HL-60/S4 treated with phorbol 12-myristate 13-acetate at 8.2 ng/mL for 4 days and 3 days (cell line): Measurements from ENCODE around the gene OPCML.

Experiments
- in situ Hi-C: fragments of 300-500 bp; cut with MboI; formaldehyde crosslinking; loops from 2 replicates; pipeline ENCODE4 v1.15.0; 2022; ENCODE audit warnings: low sequenced_read_pairs

The OPCML gene

DNA sequence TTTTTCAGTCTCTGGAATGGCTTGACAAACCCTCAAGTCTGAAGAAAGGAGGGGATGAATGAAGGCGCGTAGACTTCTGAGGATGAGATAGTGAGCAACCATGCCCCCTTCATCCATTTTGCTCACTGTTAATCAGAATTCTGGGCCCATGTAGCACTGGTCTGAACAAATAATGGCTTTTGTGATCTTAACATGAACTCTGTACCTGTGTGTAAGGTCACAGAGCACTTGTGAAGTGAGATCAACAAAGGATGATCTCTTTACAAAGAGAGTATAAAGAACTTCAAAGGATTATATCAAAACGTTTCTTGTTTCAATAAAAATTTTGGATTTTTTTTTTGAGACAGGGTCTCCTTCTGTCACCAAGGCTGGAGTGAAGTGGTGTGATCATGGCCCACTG lies 976.7 kb downstream of the OPCML start:
- in situ Hi-C loops, result no loop called here

DNA sequence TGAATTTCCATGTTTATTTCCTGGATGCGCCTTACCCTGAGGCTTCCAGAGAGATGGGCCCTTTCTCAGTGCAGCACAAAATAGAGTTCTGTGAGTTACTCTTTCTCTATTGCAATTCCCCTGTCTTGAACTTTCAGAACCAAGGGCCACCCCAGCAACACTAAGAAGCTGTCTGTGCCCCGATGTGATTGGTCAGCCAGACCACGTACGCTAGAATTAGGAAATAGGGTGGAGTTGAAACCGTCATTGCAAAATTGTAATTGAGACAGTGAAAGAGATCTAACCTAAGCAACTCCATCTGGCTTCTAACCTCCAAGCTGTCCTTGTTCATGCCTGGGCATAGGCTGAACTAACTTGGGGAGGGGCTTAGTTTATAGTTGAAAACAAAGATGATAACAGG lies 981.3 kb downstream of the OPCML start:
- in situ Hi-C loops, result no loop called here

DNA sequence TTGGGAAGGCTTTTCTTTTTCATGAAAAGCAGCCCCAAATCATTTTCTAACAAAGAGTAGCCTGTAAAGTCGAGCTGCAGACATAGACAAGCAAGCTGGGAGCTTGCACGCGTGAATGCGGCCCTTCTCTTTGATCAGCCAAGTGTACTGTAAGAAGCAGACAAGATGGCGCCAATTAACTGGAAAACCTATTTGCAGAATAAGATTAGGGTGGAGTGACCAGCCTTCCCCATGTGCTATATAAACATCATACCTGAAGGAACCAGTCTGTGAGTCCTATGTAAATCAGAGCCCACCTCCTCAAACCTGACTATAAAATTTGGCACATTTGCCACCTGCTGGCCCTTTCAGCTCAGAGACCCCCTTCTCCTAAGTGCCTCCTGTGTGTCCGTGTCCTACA lies 982.7 kb downstream of the OPCML start:
- in situ Hi-C loops, result no loop called here

DNA sequence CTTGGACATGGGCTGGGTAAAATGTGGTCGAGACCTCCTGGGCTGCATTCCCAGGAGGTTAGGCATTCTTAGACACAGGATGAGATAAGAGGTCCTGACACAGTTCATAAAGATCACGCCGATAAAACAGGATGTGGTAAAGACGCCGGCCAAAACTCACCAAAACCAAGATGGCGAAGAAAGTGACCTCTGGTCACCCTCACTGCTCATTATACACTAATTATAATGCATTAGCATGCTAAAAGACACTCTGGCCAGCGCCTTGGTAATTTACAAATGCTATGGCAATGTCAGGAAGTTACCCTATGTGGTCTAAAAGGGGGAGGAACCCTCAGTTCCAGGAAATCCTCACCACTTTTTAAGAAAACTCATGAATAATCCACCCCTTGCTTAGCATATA lies 983.3 kb downstream of the OPCML start:
- in situ Hi-C loops, result no loop called here

DNA sequence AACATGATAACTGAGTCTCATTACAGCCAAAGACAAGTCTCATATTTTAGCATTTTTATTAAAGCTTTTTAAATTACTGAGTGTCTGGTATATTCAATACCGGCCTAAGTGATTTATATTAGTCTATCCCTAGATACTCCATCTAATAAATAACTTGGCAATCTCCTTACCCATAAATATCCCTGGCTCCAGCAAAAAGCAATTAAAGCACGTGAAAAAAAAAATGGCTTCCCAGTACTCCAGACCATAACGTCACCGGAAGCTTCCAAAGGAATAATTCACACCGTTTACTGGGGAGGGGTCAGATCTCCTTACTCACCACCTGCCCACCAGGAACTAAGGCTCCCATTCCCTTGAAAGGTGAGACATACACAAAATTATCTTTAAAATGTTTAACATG lies 988.3 kb downstream of the OPCML start:
- in situ Hi-C loops, result no loop called here

DNA sequence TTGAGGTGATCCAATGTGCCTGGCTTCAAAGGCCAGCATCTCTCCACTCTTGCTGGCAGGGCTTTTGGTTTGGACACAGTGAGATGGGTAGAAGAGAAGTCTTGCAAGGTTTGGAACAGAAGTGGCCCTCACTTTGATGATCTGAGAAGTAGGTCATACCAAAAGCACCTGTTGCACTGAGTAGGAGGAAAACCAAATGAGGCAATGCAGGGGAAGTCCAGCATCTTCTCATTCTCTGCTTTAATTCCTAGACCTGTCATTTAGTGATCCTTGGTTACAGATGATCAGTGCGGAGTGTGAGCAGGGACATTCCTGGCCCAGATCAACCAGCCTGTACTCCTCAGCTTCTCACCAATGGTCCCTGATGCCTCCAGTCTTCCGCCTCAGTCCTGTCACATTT lies 990.5 kb downstream of the OPCML start:
- in situ Hi-C loops, result no loop called here

DNA sequence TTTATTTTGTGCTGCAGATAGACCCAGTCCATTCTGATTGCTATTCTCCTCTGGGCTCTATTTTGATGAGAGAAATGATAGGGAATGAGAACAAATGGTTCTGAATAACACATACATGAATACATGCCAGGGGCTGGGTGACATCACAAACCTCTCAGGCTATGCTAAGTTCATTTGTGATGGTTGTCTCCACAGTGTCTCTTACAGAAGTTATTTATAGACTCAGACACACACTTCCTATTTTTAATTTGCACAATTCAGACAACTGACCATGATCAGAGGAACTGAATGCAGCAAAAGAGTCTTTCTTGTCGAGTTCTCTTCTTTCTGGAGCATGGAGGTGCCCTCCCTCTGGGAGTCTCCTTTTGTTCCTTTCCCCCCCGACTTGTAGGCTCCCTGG lies 991.7 kb downstream of the OPCML start:
- in situ Hi-C loops, result no loop called here

DNA sequence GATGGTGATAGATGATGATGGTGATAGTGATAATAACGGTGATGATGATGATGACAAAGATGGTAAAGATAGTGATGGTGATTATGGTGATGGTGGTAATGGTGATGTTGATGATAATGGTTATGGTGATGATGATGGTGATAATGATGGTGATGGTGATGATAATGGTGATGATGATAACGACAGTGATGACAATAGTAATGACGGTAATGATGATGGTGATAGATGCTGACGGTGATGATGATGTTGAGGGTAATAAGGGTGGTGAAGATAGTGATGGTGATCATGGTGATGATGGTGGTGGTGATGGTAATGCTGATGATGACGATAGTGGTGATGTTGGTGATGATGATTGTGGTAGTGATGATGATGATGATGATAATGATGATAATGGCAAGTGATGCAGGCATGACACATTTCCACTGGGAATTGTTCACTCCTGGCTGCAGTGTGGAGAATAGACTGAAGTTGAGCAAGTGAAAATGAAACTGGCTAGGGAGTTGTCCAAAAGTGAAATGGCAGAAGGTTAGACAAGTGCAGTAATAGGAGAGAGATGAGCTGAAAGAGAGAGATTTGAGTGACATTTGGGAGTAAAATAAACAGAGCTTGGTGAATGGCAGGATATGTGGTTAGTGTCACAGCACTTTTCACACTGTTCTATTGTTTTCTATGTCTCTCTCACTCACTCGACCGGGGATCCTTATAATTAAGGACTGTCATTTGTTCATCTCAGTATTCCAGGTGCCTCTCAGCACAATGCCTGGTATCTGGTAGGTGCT lies 992.5 kb downstream of the OPCML start:
- in situ Hi-C loops, result no loop called here

DNA sequence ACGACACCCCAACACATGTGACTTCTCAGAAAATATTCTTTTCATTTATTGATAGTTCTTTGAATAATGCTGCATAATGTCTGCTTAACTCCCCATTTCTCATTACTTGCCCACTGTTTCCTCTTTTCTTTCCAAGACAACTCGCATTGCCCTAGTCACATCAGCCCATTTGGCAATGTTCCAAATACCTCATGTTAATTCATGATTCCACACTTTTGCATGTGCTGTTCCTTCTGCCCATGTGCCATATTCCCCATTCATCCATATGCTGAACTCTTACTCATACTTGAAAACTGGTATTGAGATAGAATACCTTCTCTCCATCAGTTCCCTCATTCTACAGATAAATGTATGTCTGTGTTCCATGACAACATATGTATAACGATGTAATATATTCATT lies 993.7 kb downstream of the OPCML start:
- in situ Hi-C loops, result no loop called here

DNA sequence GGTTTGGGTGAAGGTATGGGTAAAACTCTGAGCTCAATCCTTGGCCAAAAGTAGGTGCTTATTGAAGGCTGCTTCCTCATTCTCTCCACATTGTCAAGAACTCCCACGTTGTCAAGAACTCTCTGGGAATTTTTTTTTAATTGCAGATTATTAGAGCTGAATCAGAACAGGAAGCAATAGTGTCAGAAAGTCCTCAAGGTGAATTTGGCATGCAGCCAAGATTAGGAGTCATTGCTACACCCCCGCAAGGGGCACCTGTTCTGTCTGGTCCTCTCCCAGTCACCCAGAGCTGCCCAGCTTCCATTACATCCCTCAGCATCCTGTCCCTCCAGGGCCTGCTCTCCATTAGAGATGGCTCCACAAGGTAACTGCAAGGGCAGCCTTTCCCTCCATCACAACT lies 996.5 kb downstream of the OPCML start:
- in situ Hi-C loops, result no loop called here

DNA sequence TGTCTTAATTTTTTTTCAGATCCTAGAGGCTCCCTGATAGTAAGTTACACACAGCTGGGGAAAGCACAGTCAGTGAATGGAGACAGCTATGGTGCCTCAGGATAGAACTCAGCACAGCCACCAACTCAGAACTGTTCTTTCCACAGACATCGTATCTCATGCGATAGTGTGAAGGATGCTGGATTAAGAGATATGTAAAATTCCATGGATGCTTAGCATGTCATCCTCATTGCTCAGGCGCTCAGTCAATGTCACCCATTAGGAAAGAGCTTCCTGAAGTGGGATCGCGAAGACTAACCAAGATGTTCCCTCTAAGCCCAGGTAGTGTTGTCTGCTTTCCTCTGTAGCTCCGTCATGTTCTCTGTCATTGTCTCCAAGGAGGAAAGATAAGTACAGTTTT lies 1000.4 kb downstream of the OPCML start:
- in situ Hi-C loops, result no loop called here

DNA sequence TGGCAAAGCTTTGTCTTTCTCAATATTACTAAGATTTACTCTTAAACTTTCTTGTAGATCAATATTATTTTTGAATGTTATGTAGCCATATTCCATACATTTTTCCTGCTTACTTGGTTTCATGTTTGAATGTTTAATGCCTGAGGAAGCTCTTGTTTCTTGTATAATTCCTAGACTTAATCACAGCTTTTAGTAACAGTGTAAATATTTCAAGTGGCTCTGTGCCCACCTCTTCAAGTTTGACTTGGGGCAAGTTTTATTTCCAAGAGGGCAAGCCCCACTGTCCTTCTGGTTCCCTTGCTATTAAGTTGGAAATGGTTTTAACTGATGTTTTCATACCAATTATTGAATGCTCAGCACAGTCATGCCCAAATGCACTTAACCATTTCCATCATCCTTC lies 1004.1 kb downstream of the OPCML start:
- in situ Hi-C loops, result no loop called here

DNA sequence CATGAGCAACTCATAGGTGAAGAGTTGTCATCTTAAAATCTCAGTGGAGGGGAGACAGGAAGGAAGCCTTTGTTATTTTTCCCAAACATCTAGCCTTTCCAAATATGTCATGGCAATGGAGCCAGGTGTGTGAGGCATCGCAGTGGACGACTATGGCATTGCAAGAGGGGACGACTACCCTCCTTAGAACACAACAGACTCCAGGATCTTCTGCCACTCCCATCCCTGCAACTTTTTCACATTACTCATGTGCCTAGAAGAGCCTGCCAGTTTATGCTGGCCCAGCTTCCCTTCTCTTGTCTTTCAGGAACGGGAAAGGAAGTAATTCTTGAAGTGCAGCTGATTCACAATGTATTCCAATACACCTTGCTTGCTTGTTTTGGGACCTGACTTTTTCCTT lies 1008.4 kb downstream of the OPCML start:
- in situ Hi-C loops, result no loop called here

DNA sequence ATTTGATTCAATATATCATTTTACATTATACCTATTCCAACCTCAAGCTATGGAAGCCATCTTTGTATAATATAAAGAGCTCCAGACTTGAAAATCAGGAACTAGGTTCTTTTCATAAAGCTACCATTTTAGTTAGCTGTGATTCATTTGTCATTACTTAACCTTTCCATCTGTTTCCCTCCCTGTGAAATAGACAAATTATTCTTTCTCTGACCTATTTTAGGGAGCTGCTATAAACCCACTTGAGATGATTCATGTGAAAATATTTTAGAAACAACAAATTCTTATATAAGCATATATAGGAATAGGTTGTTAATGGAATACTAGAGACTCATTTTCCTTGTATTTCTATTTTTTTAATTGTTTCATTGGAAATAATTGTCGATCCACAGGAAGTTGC lies 1012.1 kb downstream of the OPCML start:
- in situ Hi-C loops, result no loop called here

DNA sequence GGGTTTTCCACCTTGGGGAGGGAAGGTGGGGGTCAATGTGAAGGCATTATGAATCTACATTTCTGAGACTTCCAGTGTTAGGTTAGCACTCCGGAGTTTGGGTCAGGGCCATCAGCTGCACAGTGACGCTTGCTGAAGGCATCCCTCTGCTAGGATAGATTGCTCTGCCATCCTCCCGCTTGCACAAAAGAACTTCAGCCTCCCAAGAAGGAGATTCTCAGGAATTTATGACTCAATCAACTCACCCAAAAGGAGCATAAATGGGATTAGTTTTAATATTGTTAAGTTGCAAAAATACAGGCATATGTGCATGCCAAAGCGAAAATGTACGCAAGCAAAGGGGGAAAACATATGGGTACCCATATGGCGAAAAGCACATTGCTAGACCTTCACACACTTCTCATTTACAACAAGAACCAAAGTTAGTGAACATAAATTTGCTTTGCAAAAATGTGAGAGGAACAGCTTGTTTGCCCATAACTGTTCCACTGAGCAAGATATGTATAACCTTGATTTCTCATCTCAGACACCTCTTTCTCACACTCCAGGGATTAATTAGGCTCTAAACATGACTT lies 1013.0 kb downstream of the OPCML start:
- in situ Hi-C loops, result no loop called here

DNA sequence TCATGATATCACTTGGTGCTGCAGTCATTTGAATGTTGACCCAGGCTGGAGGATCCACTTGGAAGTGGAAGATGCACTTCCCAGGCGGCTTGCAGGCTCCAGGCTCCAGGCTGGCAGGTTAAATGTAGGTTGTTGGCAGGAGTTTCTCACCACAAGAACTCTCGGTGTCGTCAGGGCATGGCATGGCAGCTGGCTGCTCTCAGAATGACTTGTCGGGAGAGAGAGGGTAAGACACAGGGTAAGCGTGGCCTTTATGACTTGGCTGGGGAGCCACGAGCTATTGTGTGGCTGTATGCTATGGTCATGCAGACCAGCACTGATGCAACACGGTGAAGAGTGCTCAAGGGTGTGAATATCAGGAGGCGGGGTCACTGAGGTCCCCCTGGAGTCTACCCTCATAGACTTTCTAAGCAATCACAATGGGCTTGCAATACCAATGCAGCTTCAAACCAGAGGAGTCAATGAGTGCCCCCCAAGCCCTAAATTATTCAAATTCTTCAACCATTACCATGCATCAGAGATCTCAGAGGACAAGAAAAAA lies 1027.7 kb downstream of the OPCML start:
- in situ Hi-C loops, result no loop called here

DNA sequence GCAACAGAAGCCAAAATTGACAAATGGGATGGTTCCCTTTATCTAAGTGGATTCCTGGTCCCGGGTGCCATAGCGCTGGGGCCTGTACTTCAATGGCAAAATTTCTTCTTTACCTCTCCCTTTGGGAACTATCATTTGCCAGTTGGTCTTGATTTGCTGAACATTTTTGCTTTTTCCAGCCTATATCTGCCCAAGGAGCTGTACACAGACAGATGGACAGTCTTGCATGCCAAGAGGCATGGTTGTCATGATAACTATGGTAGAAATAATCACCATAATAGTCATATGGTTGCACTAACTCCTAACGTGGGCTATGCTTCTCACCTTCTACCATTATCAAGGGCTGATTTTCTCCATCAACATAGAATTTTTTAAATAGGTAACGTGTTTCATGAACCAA lies 1030.9 kb downstream of the OPCML start:
- in situ Hi-C loops, result no loop called here

DNA sequence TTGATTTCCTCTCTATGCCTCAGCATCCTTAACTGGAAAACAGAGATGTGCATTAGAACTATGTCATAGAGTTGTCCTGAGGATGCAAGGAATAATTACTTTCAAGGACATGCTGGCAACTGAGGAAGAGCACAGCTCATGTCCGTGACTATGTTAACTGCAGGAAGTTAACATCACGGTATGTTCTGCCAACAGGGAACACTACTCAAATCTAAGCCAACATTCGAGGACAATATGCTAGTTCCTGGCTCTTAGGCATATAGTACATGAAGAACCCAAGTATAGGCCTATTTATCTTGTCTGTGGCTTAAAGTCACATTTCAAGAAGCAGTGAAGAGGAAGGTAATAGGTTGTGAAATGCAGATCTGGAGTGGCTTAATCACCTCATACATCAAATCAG lies 1032.6 kb downstream of the OPCML start:
- in situ Hi-C loops, result no loop called here

DNA sequence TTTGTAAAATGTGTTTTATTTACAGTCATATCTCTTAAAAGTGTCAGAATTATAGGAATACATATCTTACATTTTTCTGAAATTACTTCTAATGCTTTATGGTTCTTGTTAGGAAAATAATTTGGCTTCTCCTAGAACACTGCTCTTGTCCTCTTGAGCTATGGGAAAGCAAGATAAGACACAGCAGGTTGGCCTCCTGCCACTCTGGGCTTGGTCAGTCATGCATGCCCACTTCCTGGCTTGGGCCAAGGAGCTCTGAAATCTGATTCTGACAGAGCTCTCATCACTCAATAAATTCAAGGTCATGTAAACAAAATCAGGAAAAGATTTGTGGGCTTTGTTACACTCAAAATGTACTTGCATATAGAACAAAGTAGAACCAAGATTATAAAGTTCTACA lies 1036.0 kb downstream of the OPCML start:
- in situ Hi-C loops, result no loop called here

DNA sequence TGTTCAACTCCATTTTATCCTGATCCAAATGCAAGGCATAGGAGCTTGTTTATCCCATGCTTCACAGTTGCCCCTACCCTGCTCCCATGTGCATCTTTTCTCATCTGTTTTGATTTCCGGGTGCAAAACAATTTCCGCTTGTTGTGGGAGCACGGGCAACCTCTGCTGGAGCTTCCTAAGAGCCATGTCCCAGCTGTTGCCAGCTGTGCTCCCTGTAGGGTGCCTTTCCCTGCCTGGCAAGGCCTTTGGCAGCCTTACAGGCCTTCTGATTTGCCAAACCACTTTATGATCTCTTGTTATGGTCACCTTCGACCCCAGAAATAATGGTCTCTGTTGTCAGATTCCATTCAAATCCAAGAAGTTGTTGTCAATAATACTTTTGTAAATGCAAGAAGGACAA lies 1038.5 kb downstream of the OPCML start:
- in situ Hi-C loops, result no loop called here

DNA sequence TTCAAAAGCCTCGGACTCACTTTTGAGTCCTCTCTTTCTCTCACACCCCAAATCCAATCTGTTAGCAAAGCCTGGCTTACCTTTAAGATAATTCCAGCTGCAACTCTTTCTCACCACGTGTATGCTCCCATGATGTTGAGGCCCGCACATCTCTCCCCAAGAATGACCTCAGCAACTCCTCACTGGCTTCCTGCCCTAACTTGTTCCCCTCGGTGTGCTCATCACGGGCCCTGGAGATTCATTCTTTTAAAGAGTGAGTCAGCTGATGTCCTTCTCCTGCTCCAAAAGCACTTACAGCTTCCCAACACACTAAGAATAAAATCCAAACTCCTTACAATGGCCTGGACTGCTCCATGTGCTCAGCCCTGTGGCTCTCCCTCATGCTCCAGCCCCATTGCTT lies 1041.3 kb downstream of the OPCML start:
- in situ Hi-C loops, result no loop called here

DNA sequence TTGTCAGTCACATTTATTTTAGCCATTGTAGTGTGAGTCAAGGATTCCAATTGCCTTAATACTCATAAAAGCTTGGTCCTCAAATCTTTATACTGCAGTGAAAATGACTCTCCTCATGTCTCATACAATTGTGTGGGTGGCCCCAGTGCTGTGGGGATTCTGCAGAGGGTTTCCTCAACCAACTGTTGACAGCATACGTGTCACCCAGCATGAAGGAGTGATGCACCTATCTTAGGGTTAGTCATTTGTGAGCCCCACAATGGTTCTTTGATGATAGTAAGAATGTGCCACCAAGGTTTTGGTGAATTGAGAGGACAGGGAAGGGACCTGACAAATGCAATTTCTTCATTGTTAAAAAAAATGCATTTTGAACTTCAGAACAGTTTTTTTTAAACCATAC lies 1046.2 kb downstream of the OPCML start:
- in situ Hi-C loops, result no loop called here

DNA sequence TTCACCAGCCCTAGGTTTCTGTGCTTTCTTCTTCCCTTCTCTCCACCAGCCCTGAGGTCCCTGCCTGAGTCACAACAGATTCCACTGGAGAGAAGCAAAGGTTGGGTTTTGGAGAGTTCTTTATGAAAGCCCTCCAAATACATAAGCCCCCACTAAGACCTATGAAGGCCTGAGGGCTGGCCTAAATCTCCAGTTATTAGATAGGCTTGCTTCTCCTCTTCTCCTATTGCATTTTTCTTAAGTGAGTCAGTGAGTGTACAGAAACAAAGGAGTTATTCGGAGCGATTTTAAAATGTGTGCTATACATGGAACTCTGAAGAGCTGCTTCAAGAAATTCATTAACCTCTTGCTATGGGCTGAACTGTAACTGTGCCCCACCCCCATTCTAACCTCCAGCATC lies 1057.3 kb downstream of the OPCML start:
- in situ Hi-C loops, result no loop called here
